Nephron progenitor cell (in vitro differentiated cells): ENCODE results near the gene FKRP.

ENCODE experiments used
- DNase-seq: peaks from one replicate; pipeline ENCODE4 v3.0.0; 2021
- H3K27ac Mint-ChIP-seq: 2 replicates; pipeline ENCODE4 v1.8.0; 2021; ENCODE audit warnings: mild to moderate bottlenecking, moderate library complexity, mixed read lengths
- H3K27me3 Mint-ChIP-seq: 2 replicates; pipeline ENCODE4 v1.8.0; 2021; ENCODE audit warnings: mild to moderate bottlenecking, low read depth, mixed read lengths; ENCODE audit not compliant: poor library complexity
- H3K36me3 Mint-ChIP-seq: 2 replicates; pipeline ENCODE4 v1.8.0; 2021; ENCODE audit warnings: low read depth, mixed read lengths
- H3K4me1 Mint-ChIP-seq: 2 replicates; pipeline ENCODE4 v1.8.0; 2021; ENCODE audit warnings: mixed read lengths
- H3K4me3 Mint-ChIP-seq: 2 replicates; pipeline ENCODE4 v1.8.0; 2021; ENCODE audit warnings: mild to moderate bottlenecking, moderate library complexity, mixed read lengths
- H3K9me3 Mint-ChIP-seq: 2 replicates; pipeline ENCODE4 v1.8.0; 2021; ENCODE audit warnings: mild to moderate bottlenecking, moderate library complexity, mixed read lengths
- TF ChIP-seq, protein P1 (sequence below): fragments of 200-600 bp; sonication (generic); IDR thresholded peaks from 2 replicates; pipeline ENCODE4 v1.5.0; 2021; ENCODE audit warnings: antibody characterized with exemption

The FKRP gene

GRCh38 chr19:46729696-46730095, 16.2 kb upstream of the FKRP start:
- TF ChIP-seq, protein P1, sequence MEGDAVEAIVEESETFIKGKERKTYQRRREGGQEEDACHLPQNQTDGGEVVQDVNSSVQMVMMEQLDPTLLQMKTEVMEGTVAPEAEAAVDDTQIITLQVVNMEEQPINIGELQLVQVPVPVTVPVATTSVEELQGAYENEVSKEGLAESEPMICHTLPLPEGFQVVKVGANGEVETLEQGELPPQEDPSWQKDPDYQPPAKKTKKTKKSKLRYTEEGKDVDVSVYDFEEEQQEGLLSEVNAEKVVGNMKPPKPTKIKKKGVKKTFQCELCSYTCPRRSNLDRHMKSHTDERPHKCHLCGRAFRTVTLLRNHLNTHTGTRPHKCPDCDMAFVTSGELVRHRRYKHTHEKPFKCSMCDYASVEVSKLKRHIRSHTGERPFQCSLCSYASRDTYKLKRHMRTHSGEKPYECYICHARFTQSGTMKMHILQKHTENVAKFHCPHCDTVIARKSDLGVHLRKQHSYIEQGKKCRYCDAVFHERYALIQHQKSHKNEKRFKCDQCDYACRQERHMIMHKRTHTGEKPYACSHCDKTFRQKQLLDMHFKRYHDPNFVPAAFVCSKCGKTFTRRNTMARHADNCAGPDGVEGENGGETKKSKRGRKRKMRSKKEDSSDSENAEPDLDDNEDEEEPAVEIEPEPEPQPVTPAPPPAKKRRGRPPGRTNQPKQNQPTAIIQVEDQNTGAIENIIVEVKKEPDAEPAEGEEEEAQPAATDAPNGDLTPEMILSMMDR = no peak
- peaks cover 54% of the 10 kb centered on the region for H3K36me3 Mint-ChIP-seq
- DNase-seq = no peak
- H3K9me3 Mint-ChIP-seq = no peaks in the 10 kb centered on the region
- no peaks in the 10 kb centered on the region for H3K27me3 Mint-ChIP-seq
- H3K27ac Mint-ChIP-seq = no peak overlapping the region
- H3K4me3 Mint-ChIP-seq = no peak overlapping the region
- peaks cover 32% of the 10 kb centered on the region for H3K4me1 Mint-ChIP-seq

DNA sequence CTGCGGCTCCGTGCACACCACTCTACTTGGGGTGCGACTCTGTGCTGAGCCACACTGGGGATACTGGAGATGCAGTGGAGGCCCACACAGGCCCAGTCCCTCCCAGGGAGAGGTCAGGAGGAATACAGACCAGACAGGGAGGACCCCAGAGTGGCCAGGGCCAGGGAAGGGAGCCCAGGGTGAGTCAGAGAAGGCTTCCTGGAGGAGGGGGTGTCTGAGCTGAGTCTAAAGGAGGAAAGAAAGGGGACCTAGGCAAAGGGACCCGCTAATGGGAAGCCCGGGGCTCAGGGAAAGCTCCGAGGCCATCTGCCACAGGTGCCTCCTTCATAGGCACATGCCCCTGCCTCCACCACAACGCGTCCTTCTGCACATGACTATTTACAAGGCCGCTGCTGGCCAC, 15.7 kb upstream of the FKRP start:
- H3K4me3 Mint-ChIP-seq = no peak overlapping the region
- peaks cover 32% of the 10 kb centered on the region for H3K4me1 Mint-ChIP-seq
- H3K27ac Mint-ChIP-seq = no peak overlapping the region
- H3K9me3 Mint-ChIP-seq = no peaks in the 10 kb centered on the region
- TF ChIP-seq, protein P1 = no peak
- peaks cover 54% of the 10 kb centered on the region for H3K36me3 Mint-ChIP-seq
- no peak for DNase-seq
- H3K27me3 Mint-ChIP-seq = no peaks in the 10 kb centered on the region

GRCh38 chr19:46730595-46730994, 15.3 kb upstream of the FKRP start:
- H3K4me1 Mint-ChIP-seq = peaks cover 32% of the 10 kb centered on the region
- no peak for DNase-seq
- no peaks in the 10 kb centered on the region for H3K27me3 Mint-ChIP-seq
- H3K27ac Mint-ChIP-seq = peak overlapping the region; percentile 97
- peaks cover 52% of the 10 kb centered on the region for H3K36me3 Mint-ChIP-seq
- no peaks in the 10 kb centered on the region for H3K9me3 Mint-ChIP-seq
- no peak overlapping the region for H3K4me3 Mint-ChIP-seq
- TF ChIP-seq, protein P1 = no peak

- H3K27me3 Mint-ChIP-seq = no peaks in the 10 kb centered on the region
- no peaks in the 10 kb centered on the region for H3K9me3 Mint-ChIP-seq
- H3K27ac Mint-ChIP-seq = peak overlapping the region; percentile 97
- TF ChIP-seq, protein P1 = no peak
- DNase-seq = no peak
- H3K4me3 Mint-ChIP-seq = no peak overlapping the region
- peaks cover 32% of the 10 kb centered on the region for H3K4me1 Mint-ChIP-seq
- H3K36me3 Mint-ChIP-seq = peaks cover 47% of the 10 kb centered on the region
Measured at GRCh38 chr19:46731007-46731501, 14.8 kb upstream of the FKRP start.

GRCh38 chr19:46731584-46731983, 14.3 kb upstream of the FKRP start:
- no peaks in the 10 kb centered on the region for H3K9me3 Mint-ChIP-seq
- DNase-seq = no peak
- no peak overlapping the region for H3K4me3 Mint-ChIP-seq
- H3K27me3 Mint-ChIP-seq = no peaks in the 10 kb centered on the region
- peak overlapping the region; percentile 97 for H3K27ac Mint-ChIP-seq
- H3K4me1 Mint-ChIP-seq = peaks cover 27% of the 10 kb centered on the region
- H3K36me3 Mint-ChIP-seq = peaks cover 44% of the 10 kb centered on the region
- TF ChIP-seq, protein P1 = no peak

DNA sequence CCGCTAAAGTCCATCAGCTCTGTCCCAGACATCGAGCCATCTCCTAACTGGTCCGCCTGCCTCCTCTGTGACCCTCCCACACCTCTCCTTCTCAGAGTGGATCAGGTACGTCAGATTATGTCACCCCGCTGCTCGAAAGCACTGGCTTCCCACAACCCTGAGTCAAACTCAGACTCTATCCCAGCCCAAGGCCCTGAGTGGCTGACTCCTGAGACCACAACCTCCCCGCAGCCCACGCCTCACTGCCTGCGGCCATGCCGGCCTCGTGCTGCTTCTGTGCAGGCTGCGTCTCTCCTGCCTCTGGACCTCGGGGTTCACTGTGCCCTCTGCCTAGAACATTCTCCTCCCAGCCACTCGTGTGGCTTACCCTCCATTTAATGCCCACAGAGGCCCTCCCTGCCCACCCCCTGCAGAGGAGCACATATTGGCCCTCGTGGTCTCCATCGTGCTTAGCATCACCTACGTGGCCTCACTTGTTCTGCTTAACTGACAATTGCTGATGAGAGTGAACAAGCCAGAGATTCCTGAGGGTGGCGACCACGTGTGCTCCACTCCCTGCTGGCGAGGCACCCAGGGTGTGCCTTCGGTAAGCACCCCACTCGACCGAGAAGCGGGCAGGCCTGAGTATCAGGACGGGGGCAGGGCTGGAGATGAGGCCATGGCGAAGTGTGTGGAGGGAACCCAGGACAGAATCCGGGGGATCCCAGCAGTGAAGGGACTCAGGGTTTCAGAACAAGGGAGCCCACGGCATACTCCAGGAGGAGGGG, 13.5 kb upstream of the FKRP start:
- Mint-ChIP-seq H3K4me1 (peaks cover 26% of the 10 kb centered on the region), H3K4me3 (no peak overlapping the region), H3K36me3 (peaks cover 51% of the 10 kb centered on the region), H3K27ac (peak overlapping the region; percentile 97), H3K9me3 (no peaks in the 10 kb centered on the region), H3K27me3 (no peaks in the 10 kb centered on the region)
- TF ChIP-seq, protein P1 = no peak
- DNase-seq = no peak
